22Rv1 (cell line): Measurements from ENCODE around the gene CFAP46.

Experiments
- CTCF ChIP-seq: fragments of 450-650 bp; IDR thresholded peaks from 2 replicates; pipeline ENCODE4 v1.5.1; 2017; ENCODE audit warnings: mild to moderate bottlenecking
- ZFX ChIP-seq: fragments of 450-650 bp; IDR thresholded peaks from 2 replicates; pipeline ENCODE4 v1.6.1; 2017; ENCODE audit warnings: antibody characterized with exemption, borderline replicate concordance

GRCh38 chr10:132955479-132955878, 13.1 kb upstream of the CFAP46 start:
- no peak for TF ChIP-seq CTCF
- TF ChIP-seq ZFX = no peak
